K562 (cell line): Measurements from ENCODE around the gene KCNE1.

Experiments
- CTCF ChIP-seq, 3 experiments: IDR thresholded peaks in 2 of 3; conservative IDR thresholded peaks in 1 of 3; 2 replicates each; pipeline ENCODE4 v1.5.1; 2011 to 2012; ENCODE audit warnings: low read length in 3 of 3, mild to moderate bottlenecking in 3 of 3, control low read depth in 2 of 3, improper control_type of control experiment in 1 of 3, inconsistent platforms in 1 of 3, low read depth in 1 of 3, mixed read lengths in 1 of 3, moderate library complexity in 1 of 3; ENCODE audit not compliant: insufficient read depth in 2 of 3
- HCFC1 ChIP-seq: IDR thresholded peaks from 2 replicates; pipeline ENCODE4 v1.6.1; 2012; ENCODE audit warnings: low read depth, low read length, improper control_type of control experiment
- NKRF ChIP-seq: fragments of 450-650 bp; IDR thresholded peaks from 2 replicates; pipeline ENCODE4 v1.6.1; 2016; ENCODE audit warnings: borderline replicate concordance
- PCBP1 ChIP-seq: fragments of 200-400 bp; formaldehyde crosslinking; IDR thresholded peaks from 2 replicates; pipeline ENCODE4 v1.6.1; 2018; ENCODE audit warnings: mild to moderate bottlenecking, low read depth, low read length; ENCODE audit not compliant: poor library complexity, severe bottlenecking
- PHF8 ChIP-seq: fragments of 200-600 bp; sonication (generic); IDR thresholded peaks from 2 replicates; pipeline ENCODE4 v1.6.1; 2012; ENCODE audit warnings: mixed run types, mild to moderate bottlenecking, inconsistent platforms, low read length, moderate library complexity, borderline replicate concordance
- POLR2A ChIP-seq: fragments of 450-650 bp; conservative IDR thresholded peaks from 2 replicates; pipeline ENCODE4 v1.6.1; 2016
- SP1 ChIP-seq: sonication (generic); formaldehyde crosslinking; IDR thresholded peaks from 2 replicates; pipeline ENCODE4 v1.8.1; 2022; ENCODE audit warnings: mild to moderate bottlenecking, missing genetic modification reagents
- SREBF2 ChIP-seq: sonication (generic); formaldehyde crosslinking; IDR thresholded peaks from 2 replicates; pipeline ENCODE4 v1.4.0; 2020; ENCODE audit warnings: mild to moderate bottlenecking, missing genetic modification reagents
- SRF ChIP-seq, 2 experiments: fragments of 250-450, 450-650 bp in 1 of 2; sonication (Bioruptor Pico) in 1 of 2; sonication (generic) in 1 of 2; formaldehyde crosslinking; IDR thresholded peaks; 2 replicates each; pipeline versions ENCODE4 v1.5.0 to v1.5.1; 2020 to 2022; ENCODE audit warnings: mild to moderate bottlenecking in 1 of 2, missing genetic modification reagents in 1 of 2
- YY1 ChIP-seq, 3 experiments: IDR thresholded peaks; 2 replicates each; pipeline ENCODE4 v1.6.1; 2011; ENCODE audit warnings: low read length in 2 of 3, mild to moderate bottlenecking in 2 of 3, moderate library complexity in 2 of 3, borderline replicate concordance in 1 of 3, control low read depth in 1 of 3, low read depth in 1 of 3; ENCODE audit not compliant: insufficient read depth in 3 of 3, insufficient replicate concordance in 2 of 3, control insufficient read depth in 1 of 3, insufficient read length in 1 of 3; ENCODE audit errors: extremely low read depth in 1 of 3
- ZNF551 ChIP-seq: fragments of 250-450 bp; sonication (Bioruptor Pico); IDR thresholded peaks from 2 replicates; pipeline ENCODE4 v1.5.0; 2021; ENCODE audit warnings: mild to moderate bottlenecking, moderate library complexity
- ZNF766 ChIP-seq: fragments of 200-800 bp; sonication (Bioruptor generic); conservative IDR thresholded peaks from 2 replicates; pipeline ENCODE4 v1.6.1; 2016; ENCODE audit warnings: missing genetic modification characterization, missing compliant biosample characterization

- TF ChIP-seq NKRF (no peak), HCFC1 (no peak), YY1 (IDR thresholded peaks at IDR 0.05; ENCODE audit: borderline replicate concordance in 1 of 3, control insufficient read depth in 1 of 3, extremely low read depth in 1 of 3, insufficient read depth in 3 of 3, insufficient read length in 1 of 3, insufficient replicate concordance in 2 of 3, low read depth in 1 of 3, low read length in 2 of 3) (no peak), SREBF2 (no peak), CTCF (IDR thresholded peaks at IDR 0.05 in 2 of 3, conservative IDR thresholded peaks at IDR 0.05 in 1 of 3; ENCODE audit: insufficient read depth in 2 of 3, low read depth in 1 of 3, low read length in 3 of 3) (no peak), PCBP1 (no peak), PHF8 (no peak), SP1 (CRISPR knock-in tag) (no peak), POLR2A (no peak), ZNF551 (no peak), SRF (CRISPR knock-in tag; IDR thresholded peaks at IDR 0.05) (no peak), ZNF766 (no peak)
Measured at GRCh38 chr21:34552360-34553098, 40.5 kb upstream of the KCNE1 start.
